ENCODE data around the gene CAV1.
A peak's percentile ranks its signal among the peaks of the same experiment; 100 is the strongest.

The CAV1 gene

DNA sequence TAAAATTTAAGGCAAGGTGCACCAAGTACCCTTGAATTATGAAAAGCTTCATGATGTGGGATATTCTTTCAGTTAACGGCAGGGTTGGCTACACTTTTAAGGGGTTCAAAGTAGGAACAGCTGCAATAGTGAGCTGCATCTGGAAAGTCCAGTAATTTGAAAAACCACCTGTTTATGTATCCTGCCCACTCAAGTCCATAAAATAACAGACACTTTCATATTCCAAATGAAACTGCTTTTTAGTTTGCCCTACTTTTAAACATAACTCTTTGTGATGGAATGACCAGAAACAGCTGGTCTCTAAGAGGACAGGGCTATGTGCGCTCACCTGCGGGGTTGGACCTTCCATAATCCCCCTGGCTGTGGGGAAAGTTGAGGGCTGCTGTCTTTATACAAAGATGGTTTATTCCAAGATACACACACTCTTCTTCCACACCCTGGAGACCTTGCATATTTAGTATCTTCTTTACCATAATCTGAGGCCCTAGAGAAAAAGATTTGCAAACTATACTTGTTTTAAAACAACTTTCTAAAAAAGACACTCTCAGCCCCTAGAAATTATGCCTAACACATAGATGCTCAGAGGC lies 7.4 kb downstream of the CAV1 start:
- DNase-seq: no peak

DNA sequence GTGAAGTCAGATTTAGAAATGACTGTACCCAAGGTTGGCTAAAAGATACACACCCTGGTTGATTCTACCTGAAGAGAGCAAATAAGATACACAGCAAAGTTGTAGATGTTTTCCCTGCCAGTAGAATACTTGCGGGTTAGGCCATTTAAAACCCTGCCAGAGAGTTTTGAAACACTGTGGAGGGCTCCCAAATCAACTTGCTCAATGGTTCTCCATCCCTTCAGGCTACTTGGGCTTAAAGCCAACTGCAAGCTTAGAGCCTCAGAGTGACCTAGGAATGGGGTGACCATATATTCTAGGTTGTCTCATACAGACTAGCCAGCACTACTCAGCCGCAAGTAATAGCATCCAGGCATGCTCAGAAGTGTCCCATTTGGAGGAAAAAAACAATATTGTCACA lies 10.0 kb downstream of the CAV1 start:
- no peak for DNase-seq

DNA sequence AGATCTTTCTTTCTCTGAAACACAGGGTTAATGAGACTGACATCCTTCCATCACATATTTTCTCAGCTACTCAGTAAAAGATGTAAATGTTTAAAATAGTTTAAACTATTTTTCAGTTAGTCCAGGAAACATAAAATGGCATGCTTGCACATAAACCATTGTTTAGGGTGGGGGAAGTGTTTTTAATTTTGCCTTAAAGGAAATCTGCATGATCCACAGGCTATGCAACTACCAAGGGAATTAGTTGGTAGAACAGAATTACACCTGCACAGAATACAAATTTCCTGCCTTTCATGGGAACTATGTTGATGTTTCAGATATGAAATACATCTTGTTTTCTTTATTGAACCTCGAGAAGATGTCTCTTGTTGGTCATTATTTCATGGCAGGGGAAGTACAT lies 10.6 kb downstream of the CAV1 start:
- DNase-seq: no peak

DNA sequence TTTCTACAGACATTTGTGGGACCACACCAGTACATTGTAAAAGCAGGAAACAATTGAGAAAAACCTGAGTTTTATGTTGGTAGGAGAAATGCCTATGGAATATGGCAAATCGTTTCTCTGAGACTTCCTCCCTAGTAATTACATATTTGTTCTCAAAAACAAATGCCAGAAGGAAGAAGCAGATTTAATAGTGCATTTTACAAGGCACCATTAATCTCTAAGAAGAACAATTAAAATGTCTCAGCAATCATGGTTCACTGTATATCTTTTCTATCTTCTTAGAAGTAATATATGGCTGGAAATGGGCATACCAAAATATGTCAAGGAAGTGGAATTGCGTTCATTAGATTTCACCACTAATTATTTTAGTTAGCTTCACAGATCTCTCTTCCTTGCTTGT lies 13.3 kb downstream of the CAV1 start:
- no peak for DNase-seq

DNA sequence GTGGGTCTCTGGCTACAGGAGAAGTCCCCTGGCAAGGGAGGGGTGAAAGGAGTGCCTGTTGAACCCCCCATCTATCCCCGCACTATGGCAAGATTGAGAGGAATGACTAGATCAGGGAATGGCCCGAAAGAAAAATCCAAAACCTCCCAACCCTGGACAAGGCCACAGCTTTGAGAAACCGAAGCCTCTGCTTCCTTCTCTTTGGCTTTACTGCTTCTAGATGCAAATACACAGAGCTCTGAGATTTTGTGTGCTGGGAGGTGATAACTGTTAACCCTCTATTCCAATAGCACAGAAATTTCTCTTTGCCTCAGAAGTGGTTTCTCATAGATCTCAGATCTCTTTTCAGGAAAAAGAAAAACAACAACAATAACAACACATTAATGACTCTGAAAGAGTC lies 15.0 kb downstream of the CAV1 start:
- DNase-seq: no peak

DNA sequence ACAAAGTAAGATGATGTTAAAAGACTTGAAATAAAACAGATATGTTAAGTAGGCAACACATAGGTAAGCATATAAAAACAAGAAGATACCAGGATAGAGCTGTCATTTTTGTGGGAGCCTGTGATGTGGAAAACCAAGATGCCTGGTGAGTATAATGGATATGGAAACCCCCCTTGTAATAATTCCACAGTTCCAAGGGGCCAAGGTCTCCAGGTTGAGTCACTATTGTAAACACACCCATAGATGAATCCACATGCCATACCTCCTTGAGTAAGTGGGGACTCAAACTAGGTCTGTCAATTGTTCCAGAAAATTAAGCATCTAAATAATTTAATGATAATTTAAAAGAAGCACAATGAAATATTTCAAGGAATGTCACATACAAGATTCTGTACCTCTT lies 15.9 kb downstream of the CAV1 start:
- no peak for DNase-seq

DNA sequence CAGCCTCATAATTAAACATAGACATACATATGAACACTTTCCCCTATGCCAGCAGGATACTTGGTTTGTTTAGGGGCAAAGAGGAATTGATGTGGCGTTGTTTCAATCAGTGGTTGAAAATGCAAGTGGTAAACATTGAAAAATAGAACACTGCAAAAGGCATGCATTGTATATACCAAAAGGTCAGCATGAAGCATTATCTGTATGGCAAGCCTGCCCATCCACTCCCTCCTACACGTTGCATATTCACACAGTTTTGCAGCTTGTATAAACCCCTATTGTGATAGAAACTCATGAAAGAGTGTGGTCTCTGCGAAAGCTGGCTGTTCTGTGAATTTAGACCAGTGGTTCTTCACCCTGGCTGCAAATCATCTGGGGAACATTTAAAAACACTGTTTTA lies 17.1 kb downstream of the CAV1 start:
- DNase-seq: no peak

DNA sequence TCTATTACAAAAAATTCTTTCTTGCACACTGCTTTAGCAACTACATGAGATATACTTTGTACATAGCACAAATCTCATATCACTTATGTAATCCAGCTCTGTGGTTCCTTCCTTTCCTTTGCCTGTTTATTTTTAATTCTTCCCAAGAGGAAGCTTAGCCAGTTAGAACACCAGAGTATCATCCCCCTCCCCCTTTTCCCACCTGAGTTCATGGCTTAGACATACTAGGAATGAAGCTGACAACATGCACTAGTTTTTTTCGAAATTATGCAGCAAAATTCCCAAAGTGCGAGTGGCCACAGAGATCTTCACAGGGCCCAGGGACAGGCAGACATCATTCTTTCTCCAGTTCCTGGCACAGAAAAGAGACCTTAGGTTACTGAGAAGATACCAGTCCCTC lies 17.8 kb downstream of the CAV1 start:
- DNase-seq: no peak

DNA sequence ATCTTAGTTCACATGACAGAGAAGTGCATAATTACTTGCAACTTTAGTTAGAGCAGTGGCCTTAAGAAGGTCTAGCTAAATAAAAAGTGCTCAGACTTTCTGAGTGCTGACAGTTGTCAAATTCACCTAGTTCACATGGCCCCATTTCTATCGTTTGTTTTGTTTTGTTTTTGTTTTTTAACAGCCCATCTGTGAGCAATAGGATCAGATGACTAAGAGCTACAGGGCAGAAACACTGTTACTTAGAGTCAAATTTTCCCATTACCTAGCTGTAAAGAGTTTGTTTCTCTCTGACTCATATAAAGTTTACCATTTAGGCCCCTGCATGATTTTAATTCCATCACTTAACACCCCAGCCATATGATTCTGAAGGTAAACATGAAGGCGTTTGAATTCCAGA lies 18.8 kb downstream of the CAV1 start:
- peak; percentile 46 for DNase-seq

DNA sequence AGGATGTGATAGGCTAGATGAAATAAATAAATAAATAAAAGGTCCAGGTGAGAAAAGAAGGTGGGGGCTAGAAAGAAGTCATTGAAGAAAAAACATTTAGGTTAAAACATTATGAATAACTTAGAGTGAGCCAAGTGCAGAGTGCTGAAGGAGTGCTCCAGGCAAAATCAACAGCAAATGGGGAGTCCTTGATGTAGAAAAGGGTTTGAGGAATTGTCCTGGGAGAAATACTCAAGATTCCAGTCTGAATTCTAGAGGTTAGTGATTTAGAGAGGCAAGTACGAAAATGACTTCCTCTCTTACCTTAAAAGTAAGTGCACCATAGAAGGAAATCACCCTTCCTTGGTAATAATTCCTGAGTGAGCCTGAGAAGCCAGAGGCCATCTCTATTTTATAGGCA lies 19.7 kb downstream of the CAV1 start:
- no peak for DNase-seq

DNA sequence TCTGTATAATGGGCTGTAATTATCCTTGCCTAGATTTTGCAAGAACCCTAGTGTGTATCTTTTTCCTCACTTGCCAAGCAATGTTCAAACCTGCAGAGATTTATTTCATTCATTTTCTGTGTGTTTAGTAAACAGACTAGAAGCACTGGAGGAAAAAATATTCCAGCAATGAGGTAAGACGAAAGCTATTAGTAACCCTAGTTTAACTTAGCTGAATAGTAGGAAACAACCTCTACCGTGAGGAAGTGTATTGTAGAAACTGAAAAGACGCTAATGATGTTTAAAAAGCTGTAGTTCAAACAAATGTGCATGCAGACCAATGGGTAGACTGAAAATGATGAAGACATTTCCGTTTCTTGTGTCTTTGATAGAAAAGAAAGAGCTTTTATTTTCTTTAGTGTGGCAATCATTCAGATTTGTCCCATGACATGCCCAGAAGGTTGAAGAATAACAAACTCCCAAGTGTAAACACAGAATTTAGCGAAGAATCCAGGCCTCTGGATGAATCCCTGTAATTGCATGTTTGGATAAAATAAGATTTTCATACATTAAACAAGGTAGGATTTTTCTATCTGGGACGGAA lies 20.7 kb downstream of the CAV1 start:
- no peak for DNase-seq

DNA sequence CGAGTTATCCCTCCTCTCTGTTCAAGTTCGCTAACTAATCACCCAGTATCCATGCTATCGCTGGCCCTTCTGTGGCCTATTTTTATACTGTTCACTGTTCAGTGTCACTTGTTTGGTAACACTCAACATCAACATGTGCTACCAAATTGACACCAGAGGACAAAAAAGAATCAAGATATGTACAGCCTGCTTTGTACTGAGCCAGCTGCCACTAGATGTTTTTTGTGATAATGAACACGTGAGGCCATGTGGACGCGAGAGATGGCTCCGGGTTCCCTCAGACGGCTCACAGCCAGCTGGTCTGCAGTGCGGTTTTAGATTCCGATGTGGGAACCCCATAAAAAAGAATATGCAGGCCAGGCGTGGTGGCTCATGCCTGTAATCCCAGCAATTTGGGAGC lies 21.2 kb downstream of the CAV1 start:
- DNase-seq: no peak

DNA sequence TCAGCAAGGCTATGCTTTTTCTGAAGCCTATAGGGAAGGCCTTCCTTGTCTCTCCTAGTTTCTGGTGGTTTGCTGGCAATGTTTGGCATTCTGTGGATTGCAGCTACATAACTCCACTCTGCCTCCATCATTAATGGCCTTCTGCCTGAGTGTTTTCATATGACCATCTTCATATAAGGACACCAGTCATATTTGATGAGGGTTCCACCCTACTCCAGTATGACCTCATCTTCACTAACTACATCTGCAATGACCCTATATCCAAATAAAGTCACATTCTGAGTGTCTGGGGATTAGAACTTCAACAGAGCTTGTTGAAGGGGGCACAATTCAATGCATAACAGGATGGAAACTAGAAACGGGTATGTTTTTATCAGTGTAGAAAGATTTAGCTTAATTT lies 22.1 kb downstream of the CAV1 start:
- DNase-seq: no peak

DNA sequence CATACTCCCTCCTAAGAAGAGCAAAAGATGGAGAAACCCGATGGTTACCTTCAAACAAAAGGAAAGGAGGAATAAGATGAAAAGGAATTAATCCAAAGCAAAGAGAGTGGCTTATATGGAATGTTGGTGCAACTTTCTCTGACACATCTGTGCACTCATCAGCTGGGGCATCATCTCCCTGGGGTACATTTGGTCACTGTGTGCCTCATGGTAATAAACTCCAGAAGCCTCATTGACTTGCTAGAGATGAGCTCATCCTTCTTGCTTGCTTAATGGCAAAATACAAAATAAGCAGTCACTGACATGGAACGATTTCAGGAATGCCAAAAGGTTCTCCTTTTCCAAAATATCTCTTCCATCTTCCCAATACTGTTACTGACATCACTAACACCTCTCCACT lies 22.5 kb downstream of the CAV1 start:
- DNase-seq: no peak

DNA sequence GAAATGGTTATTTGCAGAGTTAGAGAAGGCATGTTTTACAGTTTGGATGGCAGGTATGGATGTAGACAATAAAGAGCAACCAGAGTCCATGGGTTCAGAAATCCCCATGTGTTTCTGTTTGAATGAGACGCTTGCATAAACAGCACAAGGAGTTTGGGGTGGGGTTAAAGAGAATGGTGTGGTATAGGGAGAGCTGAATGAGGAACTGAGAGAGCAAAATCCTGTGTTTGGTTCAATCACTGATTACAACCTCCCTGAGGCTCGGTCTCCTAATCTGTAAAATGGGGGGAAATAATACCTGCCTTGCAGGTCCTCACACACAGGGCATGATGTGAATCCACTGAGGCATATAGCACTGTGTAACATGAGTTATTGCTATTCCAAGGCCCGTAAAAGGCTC lies 23.7 kb downstream of the CAV1 start:
- no peak for DNase-seq

DNA sequence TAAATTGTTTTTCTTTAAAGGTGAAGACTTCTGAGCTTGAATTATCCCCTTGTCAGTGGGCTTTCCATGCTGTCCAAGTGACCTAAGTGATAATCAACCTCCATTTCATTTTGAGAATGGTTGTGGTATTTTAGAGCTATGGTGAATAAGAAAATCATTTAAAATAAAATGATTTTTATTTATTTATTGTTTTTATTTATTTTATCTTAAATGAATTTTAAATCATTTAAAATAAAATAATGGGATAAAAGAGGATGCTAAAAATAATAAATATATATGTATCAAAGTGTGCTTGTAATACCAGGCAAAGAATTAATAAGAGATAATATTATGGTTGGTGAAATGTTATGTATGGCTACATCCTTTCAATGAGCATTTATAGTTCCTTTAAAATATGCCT lies 24.5 kb downstream of the CAV1 start:
- DNase-seq: no peak

DNA sequence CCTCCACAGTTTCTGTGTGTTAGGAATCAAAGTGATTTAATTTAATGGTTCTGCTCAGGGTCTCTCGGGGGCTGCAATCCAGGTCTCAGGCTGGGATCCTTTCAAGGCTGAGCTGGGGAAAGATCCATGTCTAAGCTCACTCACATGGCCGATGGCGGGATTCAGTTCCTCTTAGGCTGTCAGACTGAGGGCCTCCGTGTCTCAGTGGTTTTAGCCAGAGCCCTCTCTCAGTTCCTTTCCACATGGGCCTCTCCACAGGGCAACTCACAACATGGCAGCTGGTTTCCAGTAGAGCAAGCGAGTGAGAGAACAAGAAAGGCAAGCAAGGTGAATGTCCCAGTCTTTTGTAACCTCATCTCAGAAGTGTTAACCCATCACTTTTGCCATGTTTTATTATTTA lies 26.9 kb downstream of the CAV1 start:
- no peak for DNase-seq

DNA sequence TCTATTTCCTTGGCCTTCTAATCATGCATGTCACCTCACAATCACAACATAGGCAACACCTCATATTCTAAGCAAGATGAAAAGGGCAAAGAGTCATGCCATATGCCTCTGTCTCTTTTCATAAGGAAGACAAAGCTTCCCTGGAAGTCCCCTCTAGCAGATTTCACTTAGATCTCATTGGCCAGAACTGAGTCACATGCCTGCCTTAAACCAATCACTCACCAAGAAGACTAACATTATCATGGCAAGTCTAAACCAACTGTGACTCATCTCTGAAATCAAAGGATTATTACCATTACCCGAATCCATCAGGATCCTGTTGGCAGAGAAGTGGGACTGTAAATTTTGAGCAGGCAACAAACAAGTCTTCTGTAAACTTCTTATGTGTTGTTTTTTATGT lies 27.8 kb downstream of the CAV1 start:
- DNase-seq: no peak

DNA sequence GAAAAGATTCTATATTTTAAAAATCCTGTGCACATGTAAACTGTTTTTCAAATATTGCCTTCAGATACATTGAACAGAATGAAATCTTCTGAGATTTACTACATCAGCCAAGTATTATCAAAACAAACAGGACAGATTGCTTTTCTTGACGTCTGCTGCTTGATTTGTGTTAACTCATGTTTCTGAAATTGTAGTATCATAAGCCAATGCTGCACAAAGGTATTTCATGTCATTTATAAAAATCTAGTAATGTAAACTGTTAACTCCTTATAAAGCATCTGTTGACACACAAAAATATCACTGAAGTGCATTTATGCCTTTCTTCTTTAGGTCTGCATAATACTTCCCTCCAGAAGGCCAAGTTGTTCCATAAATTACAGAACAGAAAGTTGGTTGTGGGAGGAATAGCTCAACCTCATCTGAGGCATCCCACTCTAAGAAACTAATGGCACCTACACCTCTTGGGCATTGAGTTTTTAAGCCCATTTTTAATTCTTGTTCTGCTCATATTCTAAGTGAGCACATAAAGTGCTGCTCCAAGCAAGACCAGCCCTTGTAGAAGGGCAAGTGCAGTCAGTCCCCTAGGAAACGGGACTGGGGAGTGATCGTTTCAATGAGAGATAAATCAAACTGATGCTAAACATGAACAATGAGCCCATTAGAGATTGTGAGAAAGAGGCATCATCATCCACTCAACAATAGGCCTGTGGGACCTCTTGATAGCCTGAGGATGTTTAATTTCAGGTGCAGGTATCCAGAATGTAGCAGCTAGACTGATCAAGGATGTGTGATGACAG lies 28.5 kb downstream of the CAV1 start:
- no peak for DNase-seq

DNA sequence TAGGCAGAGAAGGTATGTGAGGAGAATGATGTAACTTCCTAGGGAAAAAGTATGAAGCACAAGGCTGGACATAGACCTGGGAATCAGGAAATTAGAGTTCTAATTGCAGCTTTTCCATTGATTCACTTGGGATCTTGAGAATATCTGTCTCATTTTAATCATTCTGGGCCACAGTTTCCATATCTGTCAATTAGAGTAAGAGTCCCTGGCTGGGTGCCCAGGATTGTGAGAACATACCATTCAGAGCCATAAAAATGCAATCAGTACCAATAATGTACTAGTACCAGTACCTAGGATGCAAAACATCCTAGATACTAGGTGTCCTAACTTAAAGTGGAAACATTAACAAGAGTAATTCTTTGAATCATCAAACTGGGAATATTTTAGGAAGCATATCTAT lies 29.6 kb downstream of the CAV1 start:
- DNase-seq: no peak

DNA sequence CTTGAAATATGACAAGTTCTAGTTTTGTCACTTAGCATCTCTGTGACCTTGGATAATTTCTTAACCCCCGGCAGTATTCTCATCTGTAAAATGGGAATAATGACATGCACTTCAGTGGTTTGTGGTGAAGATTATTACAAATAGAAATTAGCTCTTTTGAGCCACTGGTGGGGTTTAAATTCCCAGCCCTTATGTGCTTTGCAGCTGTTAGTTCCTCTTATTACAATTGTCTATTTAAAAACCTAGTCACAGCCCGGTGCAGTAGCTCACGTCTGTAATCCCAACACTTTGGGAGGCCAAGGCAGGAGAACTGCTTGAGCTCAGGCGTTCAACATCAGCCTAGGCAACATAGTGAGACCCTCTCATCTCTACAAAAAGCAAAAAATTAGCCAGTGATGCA lies 30.1 kb downstream of the CAV1 start:
- no peak for DNase-seq

DNA sequence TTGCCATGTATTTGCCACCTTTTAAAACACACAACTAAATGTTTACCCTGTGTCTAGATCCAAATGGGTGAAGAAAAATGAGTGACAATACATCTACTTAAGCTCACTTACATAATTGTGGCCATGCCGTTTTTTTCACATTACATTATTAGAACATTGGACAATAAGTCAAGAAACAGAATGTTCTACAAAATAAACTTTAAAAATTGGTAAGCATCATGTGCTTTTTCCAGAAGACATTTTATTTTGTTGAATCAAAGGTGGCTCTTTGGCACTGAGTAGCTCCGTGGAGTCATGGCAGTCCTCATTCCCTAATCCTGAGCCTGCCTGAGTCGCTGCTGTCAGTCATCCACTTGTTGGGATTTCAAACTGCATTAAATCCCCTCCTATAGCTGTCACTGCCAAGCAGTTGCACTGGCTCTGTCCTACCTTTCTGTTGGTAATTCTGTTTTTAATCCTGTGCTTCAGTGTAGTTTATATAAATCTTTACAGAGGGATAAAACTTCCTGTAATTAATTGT lies 32.3 kb downstream of the CAV1 start:
- DNase-seq: no peak

DNA sequence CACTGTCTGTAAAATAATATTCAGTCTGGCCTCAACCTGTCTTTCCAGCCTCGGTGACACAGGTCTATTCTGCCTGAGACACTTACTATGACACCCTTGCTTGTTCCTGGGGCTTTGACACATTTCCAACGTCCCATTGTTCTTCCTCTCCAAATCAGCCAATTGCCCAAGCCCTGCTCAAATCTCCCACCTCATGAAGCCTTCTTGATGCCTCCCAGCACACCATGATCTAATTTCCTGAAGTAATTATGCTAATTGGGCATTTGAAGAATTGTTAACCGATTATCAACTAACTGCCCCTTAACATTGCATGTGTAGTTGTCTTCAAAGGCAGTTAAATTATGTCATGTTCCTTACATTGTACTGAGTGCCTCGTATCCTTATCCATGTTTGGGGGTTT lies 33.1 kb downstream of the CAV1 start:
- no peak for DNase-seq

Measured in amniotic stem cell (primary cell).